Esophagus squamous epithelium (tissue), 5 donors: Measurements from ENCODE around the gene C2orf69. TPM values are rescaled to one million over a fixed set of nuclear protein-coding genes. Genes with fewer than 3 reads are reported as not detected.

Experiments
- DNase-seq: peaks from one replicate; lab custom pipeline; 2025; lab: John Stamatoyannopoulos, UW
- H3K27ac ChIP-seq, 4 donors: fragments of 200-600 bp; sonication (generic); one replicate each; pipeline ENCODE4 v1.5.1; 2016 to 2019; ENCODE audit warnings: mild to moderate bottlenecking in 1 of 4
- H3K27me3 ChIP-seq, 4 donors: fragments of 200-600 bp; sonication (generic); 1 replicate in 3 of 4; 2 replicates in 1 of 4; pipeline versions ENCODE4 v1.5.1 to v1.6.0; 2017 to 2021; ENCODE audit warnings: antibody characterized with exemption in 1 of 4
- H3K36me3 ChIP-seq, 3 donors: fragments of 200-600 bp; sonication (generic); one replicate each; pipeline ENCODE4 v1.5.1; 2016 to 2019
- H3K4me1 ChIP-seq, 3 donors: fragments of 200-600 bp; sonication (generic); one replicate each; pipeline ENCODE4 v1.5.1; 2017 to 2019
- H3K4me3 ChIP-seq, 4 donors: fragments of 200-600 bp; sonication (generic); 1 replicate in 3 of 4; 2 replicates in 1 of 4; pipeline ENCODE4 v1.5.1; 2016 to 2019; ENCODE audit warnings: mild to moderate bottlenecking in 2 of 4, moderate library complexity in 1 of 4
- H3K9me3 ChIP-seq, 3 donors: fragments of 200-600 bp; sonication (generic); one replicate each; pipeline ENCODE4 v1.5.1; 2016 to 2019
- POLR2A ChIP-seq, 4 donors: fragments of 450-650 bp; IDR thresholded peaks; one replicate each; pipeline ENCODE4 v1.6.1; 2017; ENCODE audit warnings: antibody characterized with exemption in 4 of 4, mild to moderate bottlenecking in 4 of 4, moderate library complexity in 3 of 4
- WGBS, 2 donors: methylation state at CpG; one replicate each; pipeline ENCODE4 v1.1.5; 2018; 5-methylcytosine and 5-hydroxymethylcytosine counted together
- intact Hi-C: fragments of 100-400 bp; cut with DNase I; formaldehyde crosslinking; loops from one replicate; pipeline ENCODE4 v1.15.0; 2022
- total RNA-seq, 4 donors: library from RNA; depleted of rRNA; stranded (reverse); fragments of >200 nt; gene quantifications; one replicate each; pipeline ENCODE4 v1.1.0, GENCODE V29; 2016
- TF ChIP-seq, protein P1 (sequence below), 6 experiments: fragments of 450-650 bp in 4 of 6; fragments of 200-600 bp in 2 of 6; sonication (generic) in 2 of 6; IDR thresholded peaks; one replicate each; pipeline ENCODE4 v1.5.1; 2016 to 2019; ENCODE audit warnings: antibody characterized with exemption in 6 of 6, mild to moderate bottlenecking in 4 of 6, moderate library complexity in 4 of 6
- donor health status: DM: yes; HTN: yes; CAD: no.

Gene C2orf69
- total RNA-seq, 4 donors from 2014 or later: 6.1 to 10.7 (median 9.6) TPM

- Histone ChIP-seq H3K4me3 (no peak overlapping the region), H3K4me1 (no peaks in the 10 kb centered on the region), H3K9me3 (peaks cover 0 to 7% (median 6%) of the 10 kb centered on the region in 3 donors), H3K36me3 (no peaks in the 10 kb centered on the region), H3K27me3 (peaks cover 0 to 3% (median 0%) of the 10 kb centered on the region in 4 donors), H3K27ac (no peak overlapping the region)
- 69% methylated on average over 1 of the region's 1 CpG for WGBS, 2 donors
- intact Hi-C loops: no loop called here
- no peak for DNase-seq
- TF ChIP-seq, protein P1, sequence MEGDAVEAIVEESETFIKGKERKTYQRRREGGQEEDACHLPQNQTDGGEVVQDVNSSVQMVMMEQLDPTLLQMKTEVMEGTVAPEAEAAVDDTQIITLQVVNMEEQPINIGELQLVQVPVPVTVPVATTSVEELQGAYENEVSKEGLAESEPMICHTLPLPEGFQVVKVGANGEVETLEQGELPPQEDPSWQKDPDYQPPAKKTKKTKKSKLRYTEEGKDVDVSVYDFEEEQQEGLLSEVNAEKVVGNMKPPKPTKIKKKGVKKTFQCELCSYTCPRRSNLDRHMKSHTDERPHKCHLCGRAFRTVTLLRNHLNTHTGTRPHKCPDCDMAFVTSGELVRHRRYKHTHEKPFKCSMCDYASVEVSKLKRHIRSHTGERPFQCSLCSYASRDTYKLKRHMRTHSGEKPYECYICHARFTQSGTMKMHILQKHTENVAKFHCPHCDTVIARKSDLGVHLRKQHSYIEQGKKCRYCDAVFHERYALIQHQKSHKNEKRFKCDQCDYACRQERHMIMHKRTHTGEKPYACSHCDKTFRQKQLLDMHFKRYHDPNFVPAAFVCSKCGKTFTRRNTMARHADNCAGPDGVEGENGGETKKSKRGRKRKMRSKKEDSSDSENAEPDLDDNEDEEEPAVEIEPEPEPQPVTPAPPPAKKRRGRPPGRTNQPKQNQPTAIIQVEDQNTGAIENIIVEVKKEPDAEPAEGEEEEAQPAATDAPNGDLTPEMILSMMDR (IDR thresholded peaks at IDR 0.05): no peak
- no peak for TF ChIP-seq POLR2A (IDR thresholded peaks at IDR 0.05)
Measured at GRCh38 chr2:199869227-199869541, 41.9 kb upstream of the C2orf69 start.

DNA sequence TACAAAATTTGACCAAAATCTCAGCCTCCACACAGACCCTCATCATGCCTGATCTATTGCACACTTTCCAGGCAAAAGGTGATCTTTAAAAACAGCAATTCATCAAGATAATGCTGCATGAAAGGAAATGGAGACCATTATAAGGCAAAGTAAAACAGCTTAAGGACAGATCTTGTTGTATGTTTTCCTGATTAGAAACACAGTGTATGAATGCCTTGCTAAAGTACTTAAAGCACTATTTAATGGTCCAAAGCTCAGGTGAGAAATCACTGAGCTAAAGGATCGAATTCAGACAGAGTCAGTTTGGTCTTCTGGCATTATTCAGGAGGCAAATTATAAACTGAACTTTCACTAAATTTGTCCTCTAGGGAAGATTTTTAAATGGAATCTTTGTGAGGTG, 41.4 kb upstream of the C2orf69 start:
- no peak for TF ChIP-seq POLR2A (IDR thresholded peaks at IDR 0.05)
- TF ChIP-seq, protein P1 (IDR thresholded peaks at IDR 0.05): no peak
- Histone ChIP-seq H3K4me3 (no peak overlapping the region), H3K27ac (no peak overlapping the region), H3K4me1 (no peaks in the 10 kb centered on the region), H3K27me3 (peaks cover 0 to 3% (median 0%) of the 10 kb centered on the region in 4 donors), H3K9me3 (peaks cover 0 to 12% (median 11%) of the 10 kb centered on the region in 3 donors), H3K36me3 (no peaks in the 10 kb centered on the region)
- 44 to 47% methylated on average over 1 of the region's 1 CpG for WGBS, 2 donors
- intact Hi-C loops: no loop called here
- DNase-seq: no peak

DNA sequence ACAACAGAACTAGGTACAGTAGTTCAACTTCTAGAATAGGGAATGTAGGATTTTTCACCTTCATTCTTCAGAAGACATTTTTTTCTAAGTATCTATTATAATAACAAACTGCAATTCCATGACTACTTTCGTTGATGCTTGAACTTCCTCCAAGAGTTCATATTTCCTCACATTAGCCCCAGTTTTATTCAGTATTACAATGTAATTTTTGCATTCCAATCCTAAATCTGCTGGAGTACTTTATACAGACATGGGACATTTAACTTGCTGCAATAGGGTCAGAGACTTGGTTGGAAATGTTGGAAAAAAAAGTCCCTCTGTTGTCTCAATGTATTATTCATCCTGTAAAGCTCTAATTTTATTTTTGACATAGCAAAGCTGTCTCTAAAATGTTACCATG, 40.5 kb upstream of the C2orf69 start:
- no peaks in the 10 kb centered on the region for H3K36me3 ChIP-seq
- no peak overlapping the region for H3K4me3 ChIP-seq
- TF ChIP-seq POLR2A (IDR thresholded peaks at IDR 0.05): no peak
- TF ChIP-seq, protein P1 (IDR thresholded peaks at IDR 0.05): no peak
- peaks cover 0 to 3% (median 0%) of the 10 kb centered on the region in 4 donors for H3K27me3 ChIP-seq
- H3K4me1 ChIP-seq: no peaks in the 10 kb centered on the region
- no peak overlapping the region for H3K27ac ChIP-seq
- intact Hi-C loops: no loop called here
- peaks cover 0 to 16% (median 12%) of the 10 kb centered on the region in 3 donors for H3K9me3 ChIP-seq
- no peak for DNase-seq
- 34 to 38% methylated on average over 1 of the region's 1 CpG for WGBS, 2 donors

DNA sequence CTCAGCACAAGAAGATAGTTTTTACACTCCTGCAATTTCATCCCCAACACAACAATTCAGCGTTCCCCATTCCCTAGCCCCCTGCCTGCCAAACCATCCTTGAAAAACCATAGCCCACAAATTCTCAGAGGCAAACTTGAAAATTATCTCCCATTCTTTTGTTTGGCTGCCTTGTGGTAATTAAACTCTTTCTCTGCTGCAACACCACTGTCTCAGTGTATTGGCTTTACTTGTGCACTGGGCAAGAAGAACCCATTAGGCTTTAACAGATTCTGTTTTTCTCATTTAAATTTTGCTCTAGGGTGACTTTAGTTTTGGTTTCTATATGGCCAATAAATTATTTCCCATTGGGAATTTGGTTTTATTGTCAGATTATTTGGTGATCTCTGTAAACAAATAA, 36.9 kb upstream of the C2orf69 start:
- WGBS, 2 donors: 81 to 100% methylated on average over 1 of the region's 1 CpG
- H3K27ac ChIP-seq: no peak overlapping the region
- peaks cover 0 to 3% (median 0%) of the 10 kb centered on the region in 4 donors for H3K27me3 ChIP-seq
- H3K9me3 ChIP-seq: peaks cover 0 to 16% (median 12%) of the 10 kb centered on the region in 3 donors
- no peak overlapping the region for H3K4me3 ChIP-seq
- TF ChIP-seq, protein P1 (IDR thresholded peaks at IDR 0.05): no peak
- TF ChIP-seq POLR2A (IDR thresholded peaks at IDR 0.05): no peak
- intact Hi-C loops: no loop called here
- H3K36me3 ChIP-seq: no peaks in the 10 kb centered on the region
- DNase-seq: no peak
- no peaks in the 10 kb centered on the region for H3K4me1 ChIP-seq

GRCh38 chr2:199875400-199875799, 35.7 kb upstream of the C2orf69 start:
- WGBS, 2 donors: 68 to 77% methylated on average over 1 of the region's 1 CpG

More at GRCh38 chr2:199875400-199875799, 35.7 kb upstream of the C2orf69 start:
- no peak for DNase-seq
- Histone ChIP-seq H3K27me3 (peaks cover 0 to 3% (median 0%) of the 10 kb centered on the region in 4 donors), H3K36me3 (no peaks in the 10 kb centered on the region), H3K4me3 (no peak overlapping the region), H3K27ac (no peak overlapping the region), H3K9me3 (peaks cover 0 to 16% (median 12%) of the 10 kb centered on the region in 3 donors), H3K4me1 (no peaks in the 10 kb centered on the region)
- intact Hi-C loops: no loop called here
- TF ChIP-seq POLR2A (IDR thresholded peaks at IDR 0.05): no peak
- TF ChIP-seq, protein P1 (IDR thresholded peaks at IDR 0.05): no peak
